SK-N-SH (cell line): ENCODE measurements around the gene USP32. TPM values are rescaled to one million over a fixed set of nuclear protein-coding genes. Genes with fewer than 3 reads are reported as not detected.
A peak's percentile ranks its signal among the peaks of the same experiment; 100 is the strongest.

ENCODE experiments used
- CTCF ChIA-PET: fragments of 300-600, 350-600 bp; formaldehyde crosslinking; extraction: SDS; loops from one replicate; lab custom pipeline; 2021; lab: Yijun Ruan, JAX
- POLR2A ChIA-PET: fragments of 350-600 bp; sonication (Branson Sonifier 250); formaldehyde crosslinking; extraction: SDS; loops from one replicate; lab custom pipeline; 2020; ENCODE audit warnings: antibody characterized with exemption, inconsistent platforms; lab: Yijun Ruan, JAX
- DNase-seq: peaks from one replicate; pipeline ENCODE4 v3.0.0; 2012
- H2AFZ ChIP-seq: fragments of 200-600 bp; sonication (generic); 2 replicates; pipeline ENCODE4 v1.8.1; 2016; ENCODE audit warnings: antibody characterized with exemption, mild to moderate bottlenecking, low read depth
- H3F3A ChIP-seq: fragments of 200-600 bp; sonication (generic); replicated peaks from 2 replicates; pipeline ENCODE3; 2016; ENCODE audit warnings: antibody characterized with exemption, mild to moderate bottlenecking; ENCODE audit not compliant: insufficient read depth
- H3K27ac ChIP-seq, 2 experiments: fragments of 200-500 bp in 1 of 2; fragments of 200-600 bp in 1 of 2; sonication (Bioruptor generic) in 1 of 2; sonication (generic), shearing (Covaris generic) in 1 of 2; 2 replicates each; pipeline versions ENCODE4 v1.5.1 to v1.6.1; 2014 to 2016; ENCODE audit warnings: low read depth in 2 of 2, inconsistent platforms in 1 of 2, low read length in 1 of 2, mild to moderate bottlenecking in 1 of 2, mixed read lengths in 1 of 2
- H3K27me3 ChIP-seq: fragments of 200-600 bp; sonication (generic), shearing (Covaris generic); 2 replicates; pipeline ENCODE4 v1.6.1; 2016; ENCODE audit warnings: mixed run types; ENCODE audit not compliant: insufficient read depth
- H3K36me3 ChIP-seq, 2 experiments: fragments of 200-500 bp in 1 of 2; fragments of 200-600 bp in 1 of 2; sonication (Bioruptor generic) in 1 of 2; sonication (generic) in 1 of 2; replicated peaks in 1 of 2; 2 replicates each; pipeline versions ENCODE3 to v1.5.1; 2014 to 2016; ENCODE audit warnings: low read length in 1 of 2, mild to moderate bottlenecking in 1 of 2; ENCODE audit not compliant: insufficient read depth in 2 of 2, control insufficient read depth in 1 of 2
- H3K4me1 ChIP-seq, 2 experiments: fragments of 200-500 bp in 1 of 2; fragments of 200-600 bp in 1 of 2; sonication (Bioruptor generic) in 1 of 2; sonication (generic), shearing (Covaris generic) in 1 of 2; 2 replicates each; pipeline versions ENCODE4 v1.5.1 to v1.6.1; 2014 to 2016; ENCODE audit warnings: low read depth in 1 of 2, low read length in 1 of 2, mixed run types in 1 of 2; ENCODE audit not compliant: insufficient read depth in 2 of 2, control insufficient read depth in 1 of 2
- H3K4me2 ChIP-seq: fragments of 200-600 bp; sonication (generic), shearing (Covaris generic); 2 replicates; pipeline ENCODE4 v1.6.1; 2017; ENCODE audit warnings: mixed run types
- H3K4me3 ChIP-seq, 2 experiments: fragments of 200-500 bp in 1 of 2; fragments of 200-600 bp in 1 of 2; sonication (Bioruptor generic) in 1 of 2; sonication (generic), shearing (Covaris generic) in 1 of 2; 2 replicates each; pipeline versions ENCODE4 v1.5.1 to v1.8.1; 2014 to 2016; ENCODE audit warnings: low read depth in 2 of 2, inconsistent platforms in 1 of 2, low read length in 1 of 2, mild to moderate bottlenecking in 1 of 2, mixed read lengths in 1 of 2, moderate library complexity in 1 of 2
- H3K79me2 ChIP-seq: fragments of 200-600 bp; sonication (generic); 2 replicates; pipeline ENCODE4 v1.8.1; 2017; ENCODE audit warnings: mild to moderate bottlenecking; ENCODE audit not compliant: insufficient read depth
- H3K9ac ChIP-seq: fragments of 200-600 bp; sonication (generic); 2 replicates; pipeline ENCODE4 v1.6.1; 2017; ENCODE audit warnings: mixed run types
- H3K9me2 ChIP-seq: fragments of 200-600 bp; sonication (generic); 2 replicates; pipeline ENCODE4 v1.6.1; 2017; ENCODE audit warnings: mixed run types
- H3K9me3 ChIP-seq: fragments of 200-600 bp; sonication (generic); 2 replicates; pipeline ENCODE4 v1.6.1; 2017; ENCODE audit warnings: mixed run types, mild to moderate bottlenecking, moderate library complexity
- H4K20me1 ChIP-seq: fragments of 200-600 bp; sonication (generic); 2 replicates; pipeline ENCODE4 v1.6.1; 2017; ENCODE audit warnings: mild to moderate bottlenecking, mixed run types; ENCODE audit not compliant: insufficient read depth
- CHD2 ChIP-seq: fragments of 150-350 bp; IDR thresholded peaks from 2 replicates; pipeline ENCODE4 v1.6.1; 2018; ENCODE audit warnings: low read length; ENCODE audit not compliant: partially characterized antibody
- FOSL2 ChIP-seq: IDR thresholded peaks from 2 replicates; pipeline ENCODE4 v1.4.0; 2012; ENCODE audit warnings: low read depth, mild to moderate bottlenecking, moderate library complexity, borderline replicate concordance
- FOXM1 ChIP-seq: IDR thresholded peaks from 2 replicates; pipeline ENCODE4 v1.4.0; 2012; ENCODE audit warnings: low read depth, mild to moderate bottlenecking
- GABPA ChIP-seq: IDR thresholded peaks from 2 replicates; pipeline ENCODE4 v1.4.0; 2012; ENCODE audit warnings: low read depth, mild to moderate bottlenecking
- GATA2 ChIP-seq: sonication (generic); formaldehyde crosslinking; IDR thresholded peaks from 2 replicates; pipeline ENCODE4 v1.5.0; 2020; ENCODE audit warnings: mild to moderate bottlenecking, missing genetic modification reagents
- MXI1 ChIP-seq: IDR thresholded peaks from 2 replicates; pipeline ENCODE4 v1.6.1; 2012; ENCODE audit warnings: mild to moderate bottlenecking, low read depth, low read length, improper control_type of control experiment
- PBX3 ChIP-seq: IDR thresholded peaks from 2 replicates; pipeline ENCODE4; 2012
- RAD21 ChIP-seq: IDR thresholded peaks from 2 replicates; pipeline ENCODE4 v1.6.1; 2012; ENCODE audit warnings: mild to moderate bottlenecking, low read length
- REST ChIP-seq: IDR thresholded peaks from 2 replicates; pipeline ENCODE4 v1.6.1; 2012; ENCODE audit warnings: mild to moderate bottlenecking, low read depth, low read length, moderate library complexity
- RXRA ChIP-seq: IDR thresholded peaks from 2 replicates; pipeline ENCODE4 v1.4.0; 2012; ENCODE audit warnings: low read depth, mild to moderate bottlenecking, borderline replicate concordance
- TEAD4 ChIP-seq: IDR thresholded peaks from 2 replicates; pipeline ENCODE4 v1.4.0; 2012; ENCODE audit warnings: mild to moderate bottlenecking, borderline replicate concordance; ENCODE audit not compliant: insufficient read depth
- WGBS: methylation state at CpG from one replicate; pipeline ENCODE4 v1.1.6; 2017; ENCODE audit warnings: low lambda C conversion rate; 5-methylcytosine and 5-hydroxymethylcytosine counted together
- polyA plus RNA-seq, 3 experiments: library from polyadenylated mRNA; depleted of rRNA; stranded (reverse); fragments of >200 nt; gene quantifications; 2 replicates each; pipeline ENCODE4 v1.2.3, GENCODE V29; 2012

Gene USP32
- polyA plus RNA-seq, 1 of the 3 experiments (the other 2 are of a cell fraction): 25.6 TPM

- peaks cover 0 to 24% of the 10 kb centered on the region in 2 experiments for H3K36me3 ChIP-seq
- no peak for DNase-seq
- no peaks in the 10 kb centered on the region for H3K27me3 ChIP-seq
- peaks cover 5 to 6% of the 10 kb centered on the region in 2 experiments; a peak in 2 of 4 replicates for H3K4me1 ChIP-seq
- CTCF ChIA-PET: interaction anchor here (0.7 to 2.0 kb wide), 4 partner anchors 12 to 97 kb away, joined by 3 to 5 read pairs (median 4); no protein-coding TSS in a partner anchor
- H2AFZ ChIP-seq: no peak overlapping the region
- no peaks in the 10 kb centered on the region for H3K9me2 ChIP-seq
- H4K20me1 ChIP-seq: peaks cover 9% of the 10 kb centered on the region
- no peaks in the 10 kb centered on the region for H3K9me3 ChIP-seq
- POLR2A ChIA-PET: interaction anchor here (0.5 kb wide), 1 partner anchor 170 kb away, joined by 3 read pairs; no protein-coding TSS in a partner anchor
- no peak overlapping the region for H3K4me2 ChIP-seq
- H3K9ac ChIP-seq: no peak overlapping the region
- H3F3A ChIP-seq: peaks cover 14% of the 10 kb centered on the region
- H3K27ac ChIP-seq: no peak overlapping the region
- H3K79me2 ChIP-seq: peaks cover 64% of the 10 kb centered on the region
- no peak for TF ChIP-seq RXRA
- no peak for TF ChIP-seq FOSL2
- no peak for TF ChIP-seq REST
- no peak for TF ChIP-seq TEAD4
- no peak for TF ChIP-seq CHD2
- no peak for TF ChIP-seq GABPA
- H3K4me3 ChIP-seq: no peak overlapping the region
- 93% methylated on average over 3 of the region's 4 CpGs for WGBS
Measured at GRCh38 chr17:60327901-60328273, 64.0 kb downstream of the USP32 start.

GRCh38 chr17:60327134-60327900 is 64.6 kb downstream of the USP32 start:
- Histone ChIP-seq H3K9me2 (no peaks in the 10 kb centered on the region), H3K9ac (no peak overlapping the region), H3K36me3 (peaks cover 0 to 24% of the 10 kb centered on the region in 2 experiments), H3K9me3 (no peaks in the 10 kb centered on the region), H3K79me2 (peaks cover 63% of the 10 kb centered on the region), H3F3A (peaks cover 9% of the 10 kb centered on the region), H2AFZ (no peak overlapping the region), H3K4me1 (peaks cover 0 to 6% of the 10 kb centered on the region in 2 experiments; a peak in 1 of 4 replicates), H3K27ac (peak overlapping the region in 1 of 2 experiments; percentile 23; a peak in 1 of 4 replicates), H3K4me3 (no peak overlapping the region; a peak in 1 of 4 replicates), H3K27me3 (no peaks in the 10 kb centered on the region), H4K20me1 (peaks cover 5% of the 10 kb centered on the region), H3K4me2 (no peak overlapping the region)
- 85% methylated on average over 17 of the region's 27 CpGs for WGBS
- CTCF ChIA-PET: interaction anchor here (0.6 to 2.6 kb wide), 8 partner anchors 10 to 777 kb away, joined by 3 to 8 read pairs (median 3); partner anchors contain the start of gene USP32
- POLR2A ChIA-PET: interaction anchor here (1.2 kb wide), 1 partner anchor 65 kb away, joined by 3 read pairs; the partner anchor contains the start of gene USP32
- DNase-seq: peak; percentile 87
- no peak for TF ChIP-seq PBX3
- TF ChIP-seq RAD21: no peak
- TF ChIP-seq MXI1: peak; percentile 58; the same call in 1 of the 2 replicates
- no peak for TF ChIP-seq FOXM1
- TF ChIP-seq GATA2: 0 out of 2 replicates have a peak, but pooled peaks have one; percentile 27
